Left renal cortex interstitium (tissue), 4 donors: ENCODE results near the gene RAC2. TPM values are rescaled to one million over a fixed set of nuclear protein-coding genes. Genes with fewer than 3 reads are reported as not detected.
A peak's percentile ranks its signal among the peaks of the same experiment; 100 is the strongest.
"Not testable (repeated sequence)": the region's sequence is repeated elsewhere in the genome, so short reads cannot be mapped to it uniquely, and the experiment has no call there.

Source experiments
- DNase-seq, 4 donors: peaks; one replicate each; pipeline ENCODE4 v3.0.0-alpha.2; 2013; ENCODE audit warnings: low read depth in 4 of 4, low spot score in 2 of 4, missing footprints in 1 of 4
- polyA plus RNA-seq, 4 donors: library from polyadenylated mRNA; unstranded; fragments of 120-200 nt; gene quantifications; one replicate each; pipeline ENCODE4 v1.2.1, GENCODE V29; 2013; ENCODE audit not compliant: insufficient read length in 4 of 4

Gene RAC2
- polyA plus RNA-seq, 4 donors, result 5.7 to 9.3 (median 7.0) TPM

DNA sequence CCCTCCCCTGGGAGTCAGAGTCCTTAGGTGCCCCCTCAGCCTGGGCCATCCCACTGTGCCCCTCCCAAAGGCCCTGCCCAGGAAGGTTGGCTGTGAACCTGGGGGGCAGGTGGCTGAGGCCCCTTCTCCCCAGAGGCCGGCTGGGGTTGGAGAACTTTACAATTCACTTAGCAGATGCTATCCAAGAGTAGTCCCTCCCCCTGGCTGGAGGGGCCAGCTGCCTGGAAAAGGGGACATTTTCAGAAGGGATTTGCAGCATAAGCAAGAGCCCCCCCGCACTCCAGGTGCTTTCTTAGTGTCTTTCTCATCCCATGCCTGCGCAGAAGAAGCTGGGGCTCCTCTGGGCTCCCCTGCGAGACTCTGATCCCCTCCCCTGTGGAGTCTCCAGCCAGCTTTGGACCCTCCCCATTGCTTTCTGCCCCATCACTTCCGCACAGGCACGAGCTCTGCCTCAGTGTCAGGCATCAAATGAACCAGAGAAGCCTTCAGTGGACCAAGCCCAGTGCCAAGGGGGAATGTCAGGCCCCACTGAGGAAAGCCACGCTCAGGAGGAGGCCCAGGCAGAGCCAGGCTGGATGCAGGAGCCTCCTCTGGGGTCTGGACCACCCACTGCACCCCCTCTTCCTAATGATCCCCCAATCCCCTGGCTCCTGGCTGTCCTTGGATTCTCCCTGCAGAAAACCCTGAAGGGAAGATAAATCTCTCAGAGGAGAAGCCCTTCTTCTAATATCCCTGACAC, 35.5 kb downstream of the RAC2 start:
- no peak for DNase-seq

DNA sequence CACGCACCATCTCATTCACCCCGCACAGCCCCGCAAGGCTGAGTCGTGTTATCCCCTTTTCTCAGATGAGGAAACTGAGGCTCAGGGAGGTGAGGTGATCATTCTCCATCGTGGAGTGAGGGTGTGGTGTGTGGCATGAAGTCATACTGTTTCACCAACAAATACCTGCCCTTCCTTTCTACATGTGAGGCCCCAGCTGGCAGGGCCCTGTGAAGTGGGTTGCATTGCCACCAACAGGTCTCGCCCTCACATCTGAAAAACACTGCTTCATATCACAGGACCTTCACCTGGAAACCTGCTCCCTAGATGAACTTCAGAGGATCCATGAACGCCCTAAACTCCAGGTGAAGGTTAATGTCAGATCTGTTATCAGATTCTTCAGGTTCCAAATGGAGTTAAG, 36.1 kb downstream of the RAC2 start:
- no peak for DNase-seq

DNA sequence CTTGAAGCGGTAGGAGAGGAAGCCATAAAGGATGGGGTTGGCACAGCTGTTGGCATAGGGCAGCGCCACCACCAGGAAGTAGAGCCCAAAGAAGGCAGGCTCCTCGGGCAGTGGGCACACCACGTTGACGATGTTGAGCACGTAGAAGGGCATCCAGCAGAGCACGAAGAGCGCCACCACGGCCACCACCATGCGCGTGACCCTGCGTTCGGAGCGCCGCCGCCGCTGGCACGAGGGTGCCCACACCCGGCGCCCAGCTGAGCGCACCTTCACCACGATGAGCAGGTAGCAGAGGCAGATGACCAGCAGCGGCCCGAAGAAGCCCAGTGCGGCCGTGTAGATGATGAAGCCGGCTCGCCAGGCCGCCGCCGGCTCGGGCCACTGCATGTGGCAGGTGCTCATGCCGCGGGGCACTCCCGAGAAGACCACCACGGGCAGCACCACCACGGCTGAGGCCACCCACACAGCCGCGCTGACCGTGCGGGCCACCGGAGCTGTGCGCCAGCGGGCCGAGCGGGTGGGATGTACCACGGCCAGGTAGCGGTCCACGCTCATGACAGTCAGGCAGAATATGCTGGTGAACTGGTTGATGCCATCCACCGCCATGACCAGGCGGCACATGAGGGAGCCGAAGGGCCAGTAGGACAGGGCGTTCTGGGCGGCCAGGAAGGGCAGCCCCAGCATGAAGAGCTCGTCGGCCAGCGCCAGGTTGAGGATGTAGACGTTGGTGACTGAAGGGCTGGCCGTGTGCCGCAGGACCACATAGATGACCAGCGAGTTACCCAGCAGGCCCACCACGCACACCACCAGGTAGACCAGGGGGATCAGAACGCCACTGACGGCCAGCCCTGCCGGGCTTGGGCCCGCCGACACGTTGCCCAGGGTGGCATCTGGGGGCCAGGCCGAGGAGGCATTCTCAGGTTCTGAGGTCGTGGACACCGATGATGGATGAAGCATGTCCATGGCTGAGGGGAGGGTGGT, 36.9 kb downstream of the RAC2 start:
- DNase-seq, result no peak

DNA sequence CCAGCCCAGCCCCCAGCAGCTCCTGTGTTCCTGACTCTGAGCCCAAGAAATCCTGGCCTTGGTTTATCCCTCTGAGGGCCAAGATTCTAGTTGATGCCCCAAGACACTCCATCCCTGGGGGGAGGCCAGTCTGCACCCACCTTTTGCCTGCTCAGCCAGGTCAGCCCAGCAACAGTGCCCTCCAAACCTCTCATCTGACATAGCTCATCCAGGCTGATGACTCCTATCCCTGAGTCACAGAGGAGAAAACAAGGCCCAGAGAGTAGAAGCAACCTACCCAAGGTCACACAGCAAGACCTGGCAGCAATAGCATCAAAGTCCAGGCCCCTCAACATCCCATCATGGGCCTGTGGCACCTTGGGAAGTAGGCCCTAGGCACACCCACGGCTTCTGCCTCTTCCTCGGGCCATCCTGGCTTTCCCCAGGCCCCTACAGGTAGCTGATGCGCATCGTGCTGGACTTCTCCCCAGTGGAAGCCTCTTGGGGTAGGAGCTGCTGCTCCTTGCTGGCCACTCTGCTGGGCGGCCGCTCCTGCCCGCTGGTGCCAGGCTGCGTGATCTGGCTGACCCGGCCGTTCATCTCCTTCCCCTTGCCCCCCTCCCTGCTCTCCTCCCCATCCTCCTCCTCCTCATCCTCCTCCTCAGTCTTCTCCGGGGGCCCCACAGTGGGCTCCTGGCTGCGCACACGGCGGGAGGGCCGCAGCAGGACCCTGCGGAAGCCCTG, 37.8 kb downstream of the RAC2 start:
- no peak for DNase-seq

DNA sequence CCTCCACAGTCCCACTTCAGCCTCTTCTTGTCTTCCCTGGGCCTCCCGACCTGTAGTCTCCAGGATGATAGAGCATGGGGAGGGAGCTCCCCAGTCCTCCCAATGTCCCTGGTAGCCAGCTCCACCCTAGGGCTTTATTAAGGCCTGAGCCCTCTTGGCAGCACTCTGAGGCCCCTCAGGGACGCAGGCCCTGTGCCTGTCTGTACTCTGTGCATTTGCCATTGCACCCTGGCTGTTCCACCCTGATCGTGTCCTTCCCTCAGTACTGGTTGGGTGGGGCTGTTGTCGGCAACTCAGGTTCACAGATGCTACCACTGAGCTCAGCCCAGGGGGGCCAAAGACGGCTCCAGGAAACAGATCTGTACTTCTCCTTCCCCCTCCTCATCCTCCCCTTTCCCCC, 39.0 kb downstream of the RAC2 start:
- DNase-seq, result no peak

DNA sequence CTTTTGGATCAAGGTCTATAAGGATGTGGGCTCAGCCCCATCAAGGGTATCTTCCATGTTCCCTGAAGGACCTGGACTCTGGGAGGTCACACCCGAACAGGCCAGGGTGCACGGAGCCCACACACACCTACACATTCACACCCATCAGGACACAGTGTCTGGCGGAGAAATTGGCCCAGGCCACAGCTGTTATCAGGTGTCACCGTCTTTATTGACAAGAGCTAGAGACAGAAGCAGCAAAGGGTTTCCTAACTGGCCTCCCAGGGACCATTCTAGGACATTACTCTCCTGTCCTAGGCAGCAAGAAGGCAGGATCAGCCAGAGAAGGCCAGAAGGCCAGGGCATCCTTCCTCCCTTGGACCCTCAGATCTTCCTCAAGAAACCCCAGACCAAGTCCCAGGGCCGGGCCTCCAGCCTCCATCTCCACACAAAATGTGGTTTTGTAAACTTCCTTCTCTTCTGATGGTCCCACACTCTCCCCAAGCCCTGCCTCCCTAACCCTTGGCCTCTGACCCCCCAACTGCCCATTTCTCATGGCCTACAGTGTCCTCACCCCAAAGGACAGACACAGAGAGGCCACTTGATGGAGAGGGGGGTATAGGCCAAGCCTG, 39.9 kb downstream of the RAC2 start:
- DNase-seq, result no peak

DNA sequence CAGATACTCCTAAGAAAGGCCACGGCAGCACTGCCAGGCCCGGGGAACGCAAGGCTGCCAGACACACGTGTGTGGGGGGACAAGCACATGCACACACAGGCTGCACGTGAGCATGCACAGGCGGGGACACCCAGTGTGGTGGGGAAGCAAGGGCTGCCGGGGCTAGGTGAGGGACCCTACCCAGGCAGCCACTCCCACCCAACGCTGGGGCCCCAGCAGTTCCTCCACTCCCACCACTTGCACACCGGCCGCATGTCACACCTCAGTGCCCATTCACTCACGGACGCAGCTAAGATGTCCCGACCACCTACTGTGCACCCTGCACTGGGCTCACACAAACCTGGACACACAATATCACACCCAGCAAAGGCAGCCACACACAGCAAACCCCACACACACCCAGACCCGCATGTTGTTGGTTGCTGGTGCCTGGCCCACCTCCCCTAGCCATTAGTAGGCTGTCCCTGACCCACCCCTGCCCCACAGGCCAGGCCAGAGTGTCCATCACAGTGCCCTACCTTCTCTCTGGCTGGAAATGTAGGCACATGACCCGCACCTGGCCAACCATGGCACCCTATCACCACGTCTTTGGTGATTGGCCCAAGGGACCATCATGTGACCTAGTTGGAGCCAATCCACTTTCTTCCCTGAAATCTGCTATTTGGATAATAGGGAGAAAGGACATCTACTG, 40.6 kb downstream of the RAC2 start:
- DNase-seq, result no peak

DNA sequence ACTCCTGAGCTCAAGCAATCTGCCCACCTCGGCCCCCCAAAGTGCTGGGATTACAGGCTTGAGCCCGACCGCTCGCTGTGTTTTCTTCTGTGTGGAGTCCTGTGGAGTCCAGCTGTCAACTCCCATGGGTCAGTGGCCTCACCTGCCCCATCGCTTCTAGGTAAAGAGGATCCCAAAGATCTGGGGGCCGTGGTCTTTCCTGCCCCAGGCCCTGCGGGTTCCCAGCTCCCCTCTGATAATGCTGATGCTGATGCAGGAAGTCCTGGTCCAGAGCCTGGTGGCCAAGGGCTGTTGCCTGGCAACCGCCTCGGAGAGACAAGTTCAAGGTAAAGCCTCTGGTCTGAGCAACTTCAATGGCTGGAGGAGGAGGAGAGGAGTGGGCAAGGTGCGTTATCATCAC, 41.4 kb downstream of the RAC2 start:
- no peak for DNase-seq

DNA sequence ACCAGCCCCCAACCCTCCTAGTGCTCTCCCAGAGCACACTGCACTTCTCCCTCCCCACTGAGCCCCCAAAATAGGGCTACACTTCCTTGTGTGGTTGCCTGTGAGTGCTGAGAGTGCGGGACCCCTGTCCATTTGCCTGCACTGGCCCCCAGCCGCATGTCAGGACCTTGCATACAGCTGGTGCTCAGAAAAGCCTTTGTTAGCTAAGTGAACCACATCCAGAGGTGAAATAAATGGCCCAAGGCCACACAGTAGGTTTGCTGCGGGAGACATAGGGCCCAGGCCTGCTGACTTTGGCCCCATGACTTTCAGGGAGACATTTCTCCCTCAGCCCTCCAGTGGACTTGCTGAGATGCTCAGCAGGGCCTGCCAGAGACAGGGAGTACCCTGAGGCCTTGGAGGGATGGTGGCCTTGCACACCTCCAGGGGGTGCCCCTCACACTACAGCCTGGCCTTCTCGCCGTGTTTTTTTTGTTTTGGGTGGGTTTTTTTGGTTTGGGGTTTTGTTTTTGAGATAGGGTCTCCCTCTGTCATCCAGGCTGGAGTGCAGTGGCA, 42.0 kb downstream of the RAC2 start:
- no peak for DNase-seq

DNA sequence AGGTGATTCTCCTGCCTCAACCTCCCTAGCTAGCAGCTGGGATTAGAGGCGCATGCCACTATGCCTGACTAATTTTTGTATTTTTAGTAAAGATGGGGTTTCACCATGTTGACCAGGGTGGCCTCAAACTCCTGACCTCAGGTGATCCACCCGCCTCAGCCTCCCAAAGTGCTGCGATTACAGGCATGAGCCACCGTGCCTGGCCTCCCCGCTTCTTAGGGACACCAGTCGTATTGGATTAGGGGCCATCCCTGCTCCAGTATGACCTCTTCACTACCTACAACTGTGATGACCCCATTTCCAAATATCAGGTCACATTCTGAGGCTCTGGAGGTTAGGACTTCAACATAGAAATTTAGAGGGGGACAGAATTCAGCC, 42.6 kb downstream of the RAC2 start:
- not testable (repeated sequence) for DNase-seq

DNA sequence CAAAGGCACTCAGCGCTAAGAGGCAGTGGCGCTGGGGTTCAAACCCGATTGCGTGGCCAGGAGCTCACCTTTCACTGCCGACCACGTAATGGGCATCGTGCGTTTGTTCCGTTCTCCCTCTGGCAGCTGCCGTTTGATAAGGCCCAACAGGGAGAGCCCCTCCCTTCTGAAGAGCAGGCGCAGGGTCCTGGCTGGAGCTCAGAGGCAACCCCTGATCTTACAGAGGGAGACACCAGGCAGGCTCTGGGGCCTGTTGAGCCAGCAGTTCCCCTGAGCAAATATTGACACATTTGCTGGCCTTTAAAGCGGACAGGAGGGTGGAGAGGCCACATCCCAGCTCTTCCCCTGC, 44.3 kb downstream of the RAC2 start:
- no peak for DNase-seq

DNA sequence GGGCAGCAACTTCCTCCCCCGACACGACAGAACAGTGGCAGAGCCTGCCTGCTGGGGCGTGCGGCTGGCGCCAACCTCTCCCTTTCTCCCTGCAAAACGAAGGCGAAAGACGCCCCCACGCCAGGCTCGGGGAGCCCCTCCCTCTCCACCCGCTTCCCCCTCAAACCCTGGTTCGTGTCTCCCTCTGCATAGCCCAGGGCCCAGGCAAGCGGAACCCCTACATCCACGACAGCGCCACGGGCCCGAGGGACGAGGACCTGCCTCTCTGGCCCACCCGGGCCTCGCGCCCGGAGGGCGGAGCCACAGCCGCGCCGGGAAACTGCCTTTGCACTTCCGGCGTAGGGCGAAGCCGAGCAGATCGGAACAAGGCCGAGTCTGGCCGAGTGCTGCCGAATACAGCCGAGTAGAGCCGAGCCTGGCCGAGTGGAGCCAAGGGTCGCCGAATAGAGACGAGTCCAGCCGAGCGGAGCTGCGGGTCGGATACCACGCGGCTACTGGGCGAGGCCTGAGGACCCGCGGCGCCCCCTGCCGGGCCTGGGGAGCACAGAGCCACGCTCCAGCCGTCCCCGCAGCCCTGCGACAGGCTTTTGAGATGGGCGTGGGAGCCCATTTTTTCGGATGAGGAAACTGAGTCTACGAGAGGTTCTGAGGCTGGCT, 44.8 kb downstream of the RAC2 start:
- DNase-seq, result peak; percentile 96 to 99 (median 98)

DNA sequence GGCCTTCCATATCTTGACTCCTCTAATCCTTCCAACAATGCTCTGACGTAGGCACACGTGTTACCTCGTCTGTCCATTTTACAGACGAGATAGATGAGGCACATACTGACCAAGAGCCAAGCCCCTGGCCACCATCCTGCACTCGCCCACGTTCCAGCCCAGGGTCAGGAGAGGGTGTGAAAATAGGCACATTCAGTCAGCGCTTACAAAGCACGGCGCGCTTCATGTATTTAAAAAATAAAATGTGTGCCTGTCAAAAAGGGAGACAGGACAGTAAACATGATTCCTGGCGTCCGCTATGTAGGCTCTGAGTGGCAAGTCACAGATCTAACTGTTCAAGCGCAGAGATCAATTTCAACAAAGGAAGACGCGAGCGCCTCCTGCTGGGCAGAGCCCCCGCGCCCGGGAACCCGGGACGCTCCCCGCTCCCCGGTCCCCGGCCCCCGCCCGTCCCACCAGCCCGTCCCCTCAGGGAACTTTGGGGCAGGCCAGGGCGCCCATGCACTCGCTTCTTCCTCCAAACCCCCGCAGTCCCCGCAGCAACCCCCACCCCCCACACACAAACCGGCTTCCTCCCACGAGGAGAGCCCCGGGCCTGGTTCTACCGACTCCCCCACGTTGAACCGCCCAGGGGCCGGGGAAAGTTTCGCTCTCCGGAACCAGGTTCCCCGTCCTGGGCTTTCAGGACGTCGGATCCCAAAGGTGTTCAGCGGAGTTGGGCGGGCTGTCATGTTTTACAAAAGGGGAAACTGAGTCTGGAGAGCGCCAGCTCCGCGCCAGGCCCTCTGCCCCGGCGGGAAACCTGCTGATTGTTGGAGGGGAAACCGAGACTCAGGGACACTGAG, 45.6 kb downstream of the RAC2 start:
- DNase-seq, result peak in 1 of 4 donors; percentile 74

DNA sequence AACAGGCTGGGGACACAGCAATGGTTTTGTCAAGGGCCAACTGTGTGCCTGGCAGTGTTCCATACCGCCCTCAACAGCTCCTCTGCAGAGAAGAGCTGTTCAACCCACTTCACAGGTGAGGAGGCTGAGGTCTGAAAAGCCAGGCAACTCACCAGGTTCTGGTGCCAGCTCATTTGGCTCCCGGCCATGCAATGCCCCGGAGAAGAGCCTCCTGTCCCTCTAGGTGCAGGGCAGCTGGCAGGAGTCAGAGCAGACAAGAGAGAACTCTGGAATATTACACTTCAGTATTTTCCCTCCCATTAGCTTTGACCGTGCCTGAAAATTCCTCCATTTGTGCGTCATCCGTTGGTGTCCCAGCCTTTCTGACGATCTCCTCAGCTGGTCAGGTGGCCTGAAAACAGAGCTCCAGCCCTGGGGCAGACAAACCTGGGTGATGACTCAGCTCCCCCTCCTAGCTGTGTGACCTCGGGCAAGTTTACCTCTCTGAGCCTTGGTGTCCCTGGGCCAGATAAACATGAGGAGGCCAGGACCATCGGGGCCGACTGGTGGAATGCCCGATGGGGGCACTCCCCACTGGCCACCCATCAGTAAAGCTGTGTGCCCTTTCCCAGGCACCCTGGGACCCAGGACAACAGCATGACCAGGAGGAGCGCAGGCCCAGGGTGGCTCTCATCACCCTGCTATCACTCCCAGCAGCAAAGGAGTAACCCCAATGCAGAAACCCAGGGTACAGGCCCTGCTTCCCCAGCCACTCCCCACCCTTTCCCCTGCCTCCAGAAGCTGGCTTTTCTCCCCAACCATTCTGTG, 46.4 kb downstream of the RAC2 start:
- DNase-seq, result no peak

DNA sequence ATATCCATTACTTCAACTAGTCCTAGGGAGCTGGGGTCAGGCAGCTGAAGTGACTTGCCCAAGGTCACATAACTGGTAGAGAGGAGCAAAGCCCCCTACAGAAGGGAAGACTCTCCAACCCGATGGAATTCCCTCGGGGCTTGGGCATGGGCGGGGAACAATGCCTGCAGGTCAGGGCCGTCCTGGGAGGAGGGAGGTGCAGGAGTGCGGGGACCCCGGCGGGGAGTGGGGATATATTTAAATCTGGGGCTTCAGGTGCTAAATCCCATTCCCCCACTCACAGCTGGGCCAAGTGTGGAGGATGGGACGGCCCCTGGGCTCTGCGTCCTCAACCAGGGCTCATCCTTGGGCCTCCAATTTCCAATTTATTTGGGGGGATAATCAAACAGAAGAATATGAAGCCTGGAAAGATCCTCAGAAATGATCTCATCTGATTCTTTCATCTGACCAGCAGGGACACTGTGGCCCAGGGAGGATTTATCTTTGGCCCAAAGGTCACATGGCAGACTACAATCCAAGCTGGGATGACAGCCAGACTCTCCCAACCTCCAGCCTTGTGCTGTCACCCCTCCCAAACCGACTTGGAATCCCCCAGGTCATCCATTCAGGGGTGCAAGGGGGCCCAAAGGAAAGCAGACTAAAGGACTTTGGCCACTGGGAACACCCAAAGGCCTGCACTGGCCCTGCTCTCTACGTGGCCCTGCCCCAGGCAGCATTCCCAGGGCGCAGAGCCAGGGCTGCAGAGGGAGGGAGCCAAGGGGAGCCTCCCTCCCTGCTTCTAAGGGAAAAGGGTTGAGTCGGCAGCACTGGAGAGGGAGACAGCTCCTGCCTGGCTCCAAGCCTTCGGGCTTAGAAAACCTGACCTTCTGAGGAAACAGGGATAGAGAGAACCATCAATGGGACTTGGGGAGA, 47.3 kb downstream of the RAC2 start:
- DNase-seq, result no peak

DNA sequence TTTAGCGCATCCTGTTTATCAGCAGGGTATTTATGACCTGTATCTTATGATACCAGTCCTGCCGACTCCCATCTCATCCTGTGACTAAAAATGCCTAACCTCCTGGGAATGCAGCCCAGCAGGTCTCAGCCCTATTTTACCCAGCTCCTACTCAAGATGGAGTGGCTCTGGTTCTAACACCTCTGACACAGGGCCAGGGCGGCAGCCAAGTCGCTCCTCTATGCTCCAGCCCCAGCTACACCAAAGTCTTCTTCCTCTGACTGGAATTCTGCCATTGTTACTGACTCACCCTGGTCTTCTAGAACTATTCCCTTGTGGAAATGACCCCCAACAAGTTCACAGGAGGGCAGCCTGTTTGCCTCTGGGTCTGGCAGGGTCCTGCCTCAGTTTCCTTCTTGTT, 48.1 kb downstream of the RAC2 start:
- no peak for DNase-seq

DNA sequence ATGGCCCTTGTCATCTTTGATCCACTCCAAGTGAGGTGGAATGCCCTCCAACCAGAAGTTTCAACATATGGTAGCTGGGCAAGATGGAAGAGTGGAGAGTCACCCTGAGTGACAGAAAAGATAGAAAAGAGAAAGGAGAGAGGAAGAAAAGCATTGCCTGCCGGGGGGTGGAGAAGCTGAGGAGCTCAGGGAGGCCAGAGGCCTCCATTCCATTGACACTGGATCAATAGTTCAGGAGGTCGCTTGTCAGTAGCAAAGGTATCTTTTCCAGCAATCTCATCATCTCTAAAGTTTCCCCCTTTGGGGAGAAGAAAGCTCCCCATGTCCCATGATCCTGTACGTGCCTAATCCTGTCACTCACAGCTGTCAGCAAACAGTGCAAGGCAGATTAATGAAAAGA, 49.3 kb downstream of the RAC2 start:
- no peak for DNase-seq
